ENCODE results near the gene BFAR.
"Not testable (repeated sequence)": the region's sequence is repeated elsewhere in the genome, so short reads cannot be mapped to it uniquely, and the experiment has no call there.

BFAR gene

DNA sequence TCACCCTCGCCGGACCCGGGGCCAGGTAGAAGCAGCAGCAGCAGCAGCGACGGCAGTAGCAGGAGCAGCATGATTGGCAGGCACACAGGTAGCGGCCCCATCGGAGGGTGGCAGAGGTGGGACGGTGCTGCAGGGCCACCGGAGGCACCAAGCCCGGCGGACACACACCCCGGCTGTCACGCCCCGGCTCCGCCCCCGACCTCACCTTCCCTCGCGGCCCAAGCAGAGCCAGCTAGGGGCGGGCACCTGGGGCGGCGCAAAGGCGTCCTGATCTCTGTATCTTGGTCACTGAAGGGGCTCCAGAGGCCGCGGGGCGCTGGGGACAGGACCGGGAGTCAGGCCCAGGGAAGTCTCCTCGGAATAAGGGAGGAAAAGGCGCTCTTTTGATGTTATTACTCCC is 61.4 kb downstream of the BFAR start, which contains the start of gene PLA2G10:
TSS of gene PLA2G10 (minus strand) at position 180 of the 400 bp plus-strand sequence. CDS start at position 101, 79 bp downstream.
- DNase-seq (ENCODE audit: low read depth in 2 of 2) = not testable (repeated sequence)

DNA sequence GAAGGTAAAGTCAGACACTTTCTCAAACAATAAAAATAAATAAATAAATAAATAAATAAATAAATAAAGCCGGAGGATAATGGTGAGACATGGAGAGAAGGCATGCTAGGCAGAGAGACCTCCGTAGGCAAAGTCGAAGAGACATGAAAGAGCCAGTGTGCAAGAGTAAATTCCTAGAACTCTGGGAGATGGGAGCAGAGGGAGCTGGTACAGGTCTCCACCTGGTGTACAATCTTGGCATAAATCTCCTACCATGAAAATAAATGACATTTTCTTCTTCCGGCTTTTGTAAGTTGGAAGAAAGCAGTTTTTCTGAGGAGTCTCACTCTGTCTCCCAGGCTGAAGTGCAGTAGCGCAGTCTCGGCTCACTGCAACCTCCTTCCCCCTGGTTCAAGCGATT is 69.1 kb downstream of the BFAR start:
- DNase-seq (ENCODE audit: low read depth in 2 of 2) = not testable (repeated sequence)

DNA sequence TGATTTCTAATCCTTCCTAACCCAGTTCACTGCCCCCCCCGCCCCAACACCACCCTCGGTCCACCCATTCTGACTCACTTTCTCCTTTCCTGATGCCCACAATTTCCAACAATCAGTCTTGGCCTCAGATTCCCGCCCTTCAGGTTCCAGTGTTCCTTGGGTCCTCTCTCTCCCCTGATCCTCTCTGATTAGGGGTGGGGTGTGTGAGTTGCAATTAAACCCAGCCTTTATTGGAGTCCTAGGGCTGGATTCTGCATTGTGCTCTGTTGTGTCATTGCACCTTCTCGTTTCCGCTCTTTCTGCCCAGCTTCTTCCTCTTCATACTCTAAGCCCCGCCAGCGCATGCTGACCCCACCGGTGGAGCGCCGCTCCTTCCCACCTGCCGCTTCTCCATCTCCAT is 69.9 kb downstream of the BFAR start:
- not testable (repeated sequence) for DNase-seq (ENCODE audit: low read depth in 2 of 2)

DNA sequence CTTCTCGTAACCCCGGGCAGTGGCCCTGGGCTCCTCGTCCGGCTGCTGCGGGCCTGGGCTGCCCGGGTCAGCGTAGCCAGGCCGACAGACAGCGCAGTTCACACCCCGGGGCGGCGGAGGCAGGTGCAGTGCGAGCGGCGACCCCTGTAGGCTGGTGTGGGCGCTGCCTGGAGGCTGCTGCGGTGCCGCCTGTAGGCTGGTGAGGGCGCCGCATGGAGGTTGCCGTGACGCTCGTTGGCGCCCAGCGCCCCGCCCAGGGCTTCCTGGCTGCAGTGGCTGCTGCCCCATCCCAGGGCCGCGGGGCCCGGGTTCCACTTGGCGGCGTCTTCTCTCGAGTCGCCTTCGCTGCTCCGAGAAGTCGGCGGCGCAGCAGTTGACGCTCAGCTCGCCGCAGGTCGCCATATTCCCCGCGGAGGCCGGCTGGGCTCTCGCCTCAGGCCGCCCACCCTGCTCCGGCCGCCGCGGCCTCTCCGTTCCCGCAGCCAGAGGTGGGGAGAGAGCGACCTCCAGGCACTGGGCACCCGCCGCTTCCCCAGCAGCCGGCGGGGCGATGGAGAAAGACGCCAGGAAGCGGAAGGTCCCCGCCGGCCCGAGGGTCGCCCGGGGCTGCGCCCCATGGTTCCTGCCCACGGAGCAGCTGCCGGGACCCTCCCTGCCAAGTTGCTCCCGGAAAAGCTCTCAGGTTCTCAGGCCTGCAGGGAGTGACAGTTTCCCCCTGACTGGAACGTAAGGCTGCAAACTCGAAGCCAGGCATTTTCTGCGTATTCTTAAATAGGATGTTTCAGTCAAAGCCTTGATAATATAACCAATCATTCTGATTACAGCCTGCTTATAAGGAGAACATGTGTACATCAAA is 70.6 kb downstream of the BFAR start, which contains the start of gene NPIPA3:
TSS of gene NPIPA3 (plus strand) at position 256 of the 856 bp plus-strand sequence. CDS start 5,533 bp downstream, outside the sequence.
- not testable (repeated sequence) for DNase-seq (ENCODE audit: low read depth in 2 of 2)

Data from stimulated activated CD8-positive, alpha-beta memory T cell treated with anti-CD3 and anti-CD28 coated beads, Interleukin-2, amount 100 ng/mL, for 1 hour (primary cell).